Keratinocyte (primary cell): ENCODE measurements around the gene ACBD6. TPM values are rescaled to one million over a fixed set of nuclear protein-coding genes. Genes with fewer than 3 reads are reported as not detected.

Experiments used
- DNase-seq: peaks from one replicate; pipeline ENCODE4 v3.0.0-alpha.2; 2011; ENCODE audit warnings: low read depth, missing footprints, low spot score
- FAIRE-seq: peaks from 2 replicates; lab custom pipeline; 2011; peaks lifted over from hg19 to GRCh38; lab: Jason Lieb, UNC
- H2AFZ ChIP-seq: 2 replicates; pipeline ENCODE4 v1.6.0; 2012; ENCODE audit warnings: low read length, control low read depth, inconsistent platforms; ENCODE audit not compliant: control insufficient read depth
- H3K27ac ChIP-seq: 2 replicates; pipeline ENCODE4 v1.5.1; 2011; ENCODE audit warnings: low read length; ENCODE audit not compliant: control insufficient read depth, insufficient read depth
- H3K27me3 ChIP-seq: 3 replicates; pipeline ENCODE4 v1.6.0; 2011; ENCODE audit warnings: low read length; ENCODE audit not compliant: control insufficient read depth, insufficient read depth; ENCODE audit errors: extremely low read depth
- H3K36me3 ChIP-seq, 2 experiments: 2 replicates in 1 of 2; 3 replicates in 1 of 2; pipeline ENCODE4 v1.5.1; 2011; ENCODE audit warnings: low read length in 2 of 2, mild to moderate bottlenecking in 1 of 2; ENCODE audit not compliant: control insufficient read depth in 2 of 2, insufficient read depth in 2 of 2; ENCODE audit errors: extremely low read depth in 1 of 2
- H3K4me1 ChIP-seq: 3 replicates; pipeline ENCODE4 v1.5.1; 2011; ENCODE audit warnings: low read length; ENCODE audit not compliant: control insufficient read depth, insufficient read depth; ENCODE audit errors: extremely low read depth
- H3K4me2 ChIP-seq: 3 replicates; pipeline ENCODE4 v1.6.0; 2011; ENCODE audit warnings: low read depth, low read length; ENCODE audit not compliant: control insufficient read depth, insufficient read depth; ENCODE audit errors: extremely low read depth
- H3K4me3 ChIP-seq, 3 experiments: fragments of 200-600 bp in 1 of 3; sonication (generic) in 1 of 3; 2 replicates in 2 of 3; 3 replicates in 1 of 3; pipeline ENCODE4 v1.5.1; 2011 to 2016; ENCODE audit warnings: low read length in 3 of 3, mild to moderate bottlenecking in 3 of 3, control low read depth in 2 of 3, inconsistent platforms in 1 of 3, low read depth in 1 of 3, mixed read lengths in 1 of 3, mixed run types in 1 of 3, moderate library complexity in 1 of 3; ENCODE audit not compliant: control insufficient read depth in 2 of 3, insufficient read depth in 2 of 3; ENCODE audit errors: extremely low read depth in 1 of 3
- H3K79me2 ChIP-seq: 2 replicates; pipeline ENCODE4 v1.6.0; 2012; ENCODE audit warnings: low read length; ENCODE audit not compliant: control insufficient read depth, insufficient read depth
- H3K9ac ChIP-seq: 3 replicates; pipeline ENCODE4 v1.6.0; 2011; ENCODE audit warnings: low read length; ENCODE audit not compliant: control insufficient read depth, insufficient read depth; ENCODE audit errors: extremely low read depth
- H3K9me1 ChIP-seq: 3 replicates; pipeline ENCODE4 v1.6.0; 2011; ENCODE audit warnings: low read length; ENCODE audit not compliant: control insufficient read depth, insufficient read depth; ENCODE audit errors: extremely low read depth
- H3K9me3 ChIP-seq: 2 replicates; pipeline ENCODE4 v1.5.1; 2012; ENCODE audit warnings: low read depth, low read length; ENCODE audit not compliant: control insufficient read depth
- H4K20me1 ChIP-seq: 3 replicates; pipeline ENCODE4 v1.6.0; 2011; ENCODE audit warnings: low read length; ENCODE audit not compliant: control insufficient read depth, insufficient read depth; ENCODE audit errors: extremely low read depth
- CTCF ChIP-seq, 3 experiments: IDR thresholded peaks in 1 of 3; conservative IDR thresholded peaks in 1 of 3; optimal IDR thresholded peaks in 1 of 3; 2 replicates in 2 of 3; 3 replicates in 1 of 3; pipeline versions ENCODE3 to v1.5.1; 2011; ENCODE audit warnings: low read length in 3 of 3, mild to moderate bottlenecking in 3 of 3, moderate library complexity in 2 of 3, control low read depth in 1 of 3, inconsistent platforms in 1 of 3; ENCODE audit not compliant: insufficient read depth in 2 of 3; ENCODE audit errors: extremely low read depth in 1 of 3
- EZH2 ChIP-seq: IDR thresholded peaks from one replicate; pipeline ENCODE4 v1.6.1; 2012; ENCODE audit warnings: inconsistent platforms, mild to moderate bottlenecking, low read length, moderate library complexity
- dilution Hi-C: fragments of 300-500 bp; cut with MboI; formaldehyde crosslinking; loops from one replicate; pipeline ENCODE4 v1.7.0; 2020; ENCODE audit warnings: low sequenced_read_pairs; ENCODE audit not compliant: extremely low pct_ligation_motif_present
- polyA plus RNA-seq, 5 experiments: library from polyadenylated mRNA; depleted of rRNA in 3 of 5; stranded (reverse) in 3 of 5; stranded (forward) in 1 of 5; unstranded in 1 of 5; fragments of >200 nt; gene quantifications; 1 replicate in 1 of 5; 2 replicates in 3 of 5; 3 replicates in 1 of 5; pipeline versions ENCODE4 v1.2.1 to v1.2.3, GENCODE V29; 2011 to 2012; ENCODE audit warnings: missing spikeins in 2 of 5, low read depth in 1 of 5, low replicate concordance in 1 of 5

ACBD6 gene
- polyA plus RNA-seq, 1 donor (not counting 4 experiments of a cell fraction or from before 2014, with no cell fraction given): 47.5 TPM

GRCh38 chr1:180536821-180537372 is 34.5 kb upstream of the ACBD6 start:
- no peaks in the 10 kb centered on the region for H3K79me2 ChIP-seq
- H3K4me3 ChIP-seq: no peak overlapping the region
- no peak overlapping the region for H3K4me2 ChIP-seq
- no peak overlapping the region for H3K9ac ChIP-seq
- H3K4me1 ChIP-seq: no peaks in the 10 kb centered on the region
- no peaks in the 10 kb centered on the region for H3K27me3 ChIP-seq
- H3K9me3 ChIP-seq: no peaks in the 10 kb centered on the region
- FAIRE-seq: no peak
- H2AFZ ChIP-seq: no peak overlapping the region
- no peaks in the 10 kb centered on the region for H4K20me1 ChIP-seq
- H3K27ac ChIP-seq: no peak overlapping the region
- H3K9me1 ChIP-seq: no peaks in the 10 kb centered on the region
- dilution Hi-C loops: no loop called here
- no peaks in the 10 kb centered on the region for H3K36me3 ChIP-seq
- no peak for DNase-seq
- TF ChIP-seq EZH2 (no peak), CTCF (optimal IDR thresholded peaks at IDR 0.05 in 1 of 3, IDR thresholded peaks at IDR 0.05 in 1 of 3, conservative IDR thresholded peaks at IDR 0.05 in 1 of 3; ENCODE audit: extremely low read depth in 1 of 3, insufficient read depth in 2 of 3, low read length in 3 of 3) (no peak)

GRCh38 chr1:180535418-180535999 is 33.1 kb upstream of the ACBD6 start:
- DNase-seq (no peak), FAIRE-seq (no peak)
- no peak overlapping the region for H2AFZ ChIP-seq
- H3K9me3 ChIP-seq: no peaks in the 10 kb centered on the region
- H3K4me3 ChIP-seq: no peak overlapping the region
- H3K27ac ChIP-seq: no peak overlapping the region
- TF ChIP-seq EZH2: no peak
- TF ChIP-seq CTCF (optimal IDR thresholded peaks at IDR 0.05 in 1 of 3, IDR thresholded peaks at IDR 0.05 in 1 of 3, conservative IDR thresholded peaks at IDR 0.05 in 1 of 3; ENCODE audit: extremely low read depth in 1 of 3, insufficient read depth in 2 of 3, low read length in 3 of 3): no peak
- dilution Hi-C loops: no loop called here
- no peaks in the 10 kb centered on the region for H3K27me3 ChIP-seq
- no peaks in the 10 kb centered on the region for H3K36me3 ChIP-seq
- no peaks in the 10 kb centered on the region for H3K79me2 ChIP-seq
- no peak overlapping the region for H3K4me2 ChIP-seq
- H3K9ac ChIP-seq: no peak overlapping the region
- peaks cover 3% of the 10 kb centered on the region for H3K4me1 ChIP-seq
- no peaks in the 10 kb centered on the region for H3K9me1 ChIP-seq
- no peaks in the 10 kb centered on the region for H4K20me1 ChIP-seq
